ENCODE measurements around the gene ADARB2.

ADARB2 gene

GRCh38 chr10:1132584-1132983 is 604.7 kb downstream of the ADARB2 start:
- DNase-seq: no peak

- DNase-seq: no peak
Measured at GRCh38 chr10:1130995-1131790, 606.1 kb downstream of the ADARB2 start.

DNA sequence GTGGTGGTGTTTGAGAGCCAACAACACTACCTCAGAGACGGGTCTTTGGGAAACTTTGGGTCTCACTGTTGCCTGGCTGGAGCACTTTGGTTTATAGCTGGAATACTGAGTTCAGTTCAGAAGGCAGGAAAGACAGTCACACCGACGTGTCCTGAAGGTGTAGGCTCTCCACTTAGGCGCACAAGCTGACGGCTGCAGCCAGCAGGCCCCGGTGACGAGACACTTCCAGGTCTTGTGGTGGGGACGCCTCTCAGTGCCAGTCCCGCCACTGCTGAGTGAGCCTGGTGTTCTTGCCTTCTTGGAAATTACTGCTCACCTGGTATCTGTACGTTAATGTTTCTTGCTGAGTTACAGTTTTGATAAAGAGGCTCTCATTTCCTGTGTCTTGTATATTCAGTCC is 607.1 kb downstream of the ADARB2 start:
- DNase-seq: no peak

DNA sequence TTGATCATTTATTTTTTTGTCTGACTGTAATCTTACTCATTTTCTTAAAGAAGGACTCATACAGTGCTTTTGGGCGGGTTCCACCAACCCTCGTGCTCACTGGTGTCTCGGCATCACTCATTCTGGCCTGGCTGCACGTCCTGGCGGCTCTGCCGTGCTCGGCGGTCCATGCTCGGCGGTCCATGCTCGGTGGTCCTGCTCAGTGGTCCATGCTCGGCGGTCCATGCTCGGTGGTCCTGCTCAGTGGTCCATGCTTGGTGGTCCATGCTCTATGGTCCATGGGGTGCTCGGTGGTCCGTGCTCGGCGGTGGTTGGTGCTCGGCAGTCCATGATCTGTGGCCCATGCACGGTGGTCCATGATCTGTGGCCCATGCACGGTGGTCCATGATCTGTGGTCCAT is 608.7 kb downstream of the ADARB2 start:
- no peak for DNase-seq

DNA sequence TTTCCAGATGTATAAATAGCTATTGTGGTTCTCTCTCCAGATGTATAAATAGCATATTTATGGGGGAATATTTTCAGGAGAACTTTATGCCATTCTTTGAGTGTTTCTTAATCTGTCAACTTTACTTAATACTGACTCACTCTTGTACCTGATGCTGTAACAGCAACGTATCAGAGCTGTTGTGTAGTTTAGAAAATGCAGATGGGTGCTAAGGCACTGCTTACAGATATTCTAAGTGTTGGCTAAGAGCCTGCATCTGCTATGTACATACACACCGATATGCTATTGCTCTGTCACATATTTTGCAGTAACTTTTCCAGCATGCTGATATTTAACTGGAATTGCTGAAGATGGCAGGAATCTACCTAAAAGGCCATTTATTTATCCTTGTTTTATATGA is 609.2 kb downstream of the ADARB2 start:
- no peak for DNase-seq

DNA sequence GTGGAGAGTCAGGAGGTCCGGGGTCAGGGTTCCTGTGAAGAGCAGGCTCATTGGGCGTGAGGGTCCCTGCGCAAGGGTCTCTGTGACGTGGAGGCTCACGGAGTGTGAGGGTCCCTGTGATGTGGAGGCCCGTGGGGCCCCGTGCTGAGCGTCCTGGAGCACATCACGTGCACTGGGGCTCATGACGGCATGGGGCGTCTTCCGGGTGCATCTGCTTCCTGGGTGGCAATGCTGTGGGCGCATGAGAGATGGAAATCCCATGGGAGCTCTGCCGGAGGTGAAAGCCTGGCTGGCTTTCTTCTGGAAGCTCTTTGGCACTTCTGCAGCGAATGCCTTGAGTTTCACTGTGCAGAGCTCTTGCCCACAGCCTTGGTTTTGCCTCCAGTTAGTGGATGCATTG is 609.7 kb downstream of the ADARB2 start:
- no peak for DNase-seq
